Measurements from ENCODE around the gene DOCK3.
"Not testable (repeated sequence)": the region's sequence is repeated elsewhere in the genome, so short reads cannot be mapped to it uniquely, and the experiment has no call there.

The DOCK3 gene

DNA sequence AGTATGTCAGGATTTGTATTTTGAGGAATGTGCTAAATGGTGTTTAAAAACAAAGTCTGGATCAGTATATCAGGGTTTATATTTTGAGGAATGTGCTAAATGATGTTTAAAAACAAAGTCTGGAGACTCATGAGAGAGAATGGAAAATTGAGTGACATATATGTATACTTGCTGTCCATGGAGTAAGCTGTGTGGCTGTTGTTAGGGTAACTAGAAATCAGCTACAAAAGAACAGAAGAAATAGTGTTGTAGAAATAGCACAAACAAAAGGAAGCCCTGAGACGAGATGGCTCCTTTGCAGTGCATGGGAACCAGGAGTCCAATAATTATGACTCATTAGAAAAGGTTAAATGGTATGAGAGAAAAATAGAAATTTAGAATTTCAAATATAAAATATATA lies 427.7 kb downstream of the DOCK3 start:
- TF ChIP-seq, protein P1, sequence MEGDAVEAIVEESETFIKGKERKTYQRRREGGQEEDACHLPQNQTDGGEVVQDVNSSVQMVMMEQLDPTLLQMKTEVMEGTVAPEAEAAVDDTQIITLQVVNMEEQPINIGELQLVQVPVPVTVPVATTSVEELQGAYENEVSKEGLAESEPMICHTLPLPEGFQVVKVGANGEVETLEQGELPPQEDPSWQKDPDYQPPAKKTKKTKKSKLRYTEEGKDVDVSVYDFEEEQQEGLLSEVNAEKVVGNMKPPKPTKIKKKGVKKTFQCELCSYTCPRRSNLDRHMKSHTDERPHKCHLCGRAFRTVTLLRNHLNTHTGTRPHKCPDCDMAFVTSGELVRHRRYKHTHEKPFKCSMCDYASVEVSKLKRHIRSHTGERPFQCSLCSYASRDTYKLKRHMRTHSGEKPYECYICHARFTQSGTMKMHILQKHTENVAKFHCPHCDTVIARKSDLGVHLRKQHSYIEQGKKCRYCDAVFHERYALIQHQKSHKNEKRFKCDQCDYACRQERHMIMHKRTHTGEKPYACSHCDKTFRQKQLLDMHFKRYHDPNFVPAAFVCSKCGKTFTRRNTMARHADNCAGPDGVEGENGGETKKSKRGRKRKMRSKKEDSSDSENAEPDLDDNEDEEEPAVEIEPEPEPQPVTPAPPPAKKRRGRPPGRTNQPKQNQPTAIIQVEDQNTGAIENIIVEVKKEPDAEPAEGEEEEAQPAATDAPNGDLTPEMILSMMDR (IDR thresholded peaks at IDR 0.05; ENCODE audit: control insufficient read depth, insufficient read depth, low read depth, low read length, missing control alignments): no peak
- no peak for DNase-seq (ENCODE audit: low read depth)
- no peak overlapping the region for H3K4me3 ChIP-seq (ENCODE audit: control insufficient read depth, low read depth, low read length)

DNA sequence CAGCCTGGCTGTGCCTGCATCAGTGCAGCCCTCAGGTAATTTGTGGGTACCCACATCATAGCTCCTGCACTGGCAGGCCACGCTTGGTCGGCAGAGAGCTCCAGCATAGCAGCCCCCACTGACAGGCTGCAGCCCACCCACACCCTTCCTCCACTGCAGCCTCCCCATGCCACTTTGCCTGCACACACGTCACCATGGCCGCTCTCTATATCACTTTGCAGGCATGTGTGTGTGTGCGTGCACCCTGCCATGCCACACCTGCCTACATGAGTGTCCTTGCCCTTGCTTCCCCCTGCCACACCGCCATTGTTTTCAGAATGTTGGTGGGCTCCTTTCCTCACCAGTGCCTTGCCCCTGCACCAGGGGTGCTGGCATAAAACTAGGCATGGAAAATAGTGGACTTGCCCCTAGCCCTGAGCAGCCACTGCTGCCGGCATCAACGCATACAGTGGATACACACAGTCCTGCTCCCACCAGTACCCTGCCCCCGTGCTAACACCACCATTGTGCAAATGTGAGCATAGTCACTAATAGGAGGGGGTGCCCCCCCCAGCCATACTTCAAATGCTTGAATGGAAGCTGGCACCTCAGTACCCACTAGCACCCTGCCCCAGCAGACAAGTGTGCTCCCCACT lies 431.6 kb downstream of the DOCK3 start:
- TF ChIP-seq, protein P1 (IDR thresholded peaks at IDR 0.05; ENCODE audit: control insufficient read depth, insufficient read depth, low read depth, low read length, missing control alignments): no peak
- no peak for DNase-seq (ENCODE audit: low read depth)

DNA sequence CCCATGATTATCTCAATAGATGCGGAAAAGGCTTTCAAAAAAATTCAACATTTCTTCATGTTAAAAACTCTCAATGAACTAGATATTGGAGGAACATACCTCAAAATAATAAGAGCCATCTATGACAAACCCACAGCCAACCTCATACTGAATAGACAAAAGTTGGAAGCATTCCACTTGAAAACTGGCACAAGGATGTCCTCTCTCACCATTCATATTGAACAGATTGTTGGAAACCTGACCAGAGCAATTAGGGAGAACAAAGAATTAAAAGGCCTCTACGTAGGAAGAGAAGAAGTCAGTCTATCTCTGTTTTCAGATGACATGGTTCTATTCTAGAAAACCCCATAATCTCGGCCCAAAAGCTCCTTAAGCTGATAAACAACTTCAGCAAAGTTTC lies 435.9 kb downstream of the DOCK3 start:
- TF ChIP-seq, protein P1 (IDR thresholded peaks at IDR 0.05; ENCODE audit: control insufficient read depth, insufficient read depth, low read depth, low read length, missing control alignments): no peak
- DNase-seq (ENCODE audit: low read depth): no peak
- H3K4me3 ChIP-seq (ENCODE audit: control insufficient read depth, low read depth, low read length): no peak overlapping the region

More for the DNA sequence above, 431.6 kb downstream of the DOCK3 start:
- no peak overlapping the region for H3K4me3 ChIP-seq (ENCODE audit: control insufficient read depth, low read depth, low read length)

DNA sequence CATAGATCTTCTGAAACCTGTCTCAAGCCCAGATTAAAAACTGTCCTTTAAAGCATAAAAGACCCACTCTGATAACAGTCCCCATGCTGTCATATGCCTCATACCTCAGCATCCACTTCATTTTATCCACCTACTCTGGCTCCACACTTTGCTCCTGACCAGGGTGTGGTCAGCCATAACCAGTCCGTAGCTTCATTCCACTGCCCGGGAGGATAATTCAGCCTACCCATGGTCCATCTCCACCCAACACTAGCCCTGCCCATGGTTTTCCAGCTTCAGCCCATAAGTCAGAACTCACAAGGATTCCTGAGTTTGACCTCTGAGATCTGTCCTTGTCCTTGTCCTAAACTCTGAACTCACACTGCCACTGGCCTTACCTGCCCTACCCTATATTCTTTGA lies 448.2 kb downstream of the DOCK3 start:
- TF ChIP-seq, protein P1 (IDR thresholded peaks at IDR 0.05; ENCODE audit: control insufficient read depth, insufficient read depth, low read depth, low read length, missing control alignments): no peak
- DNase-seq (ENCODE audit: low read depth): no peak
- H3K4me3 ChIP-seq (ENCODE audit: control insufficient read depth, low read depth, low read length): no peak overlapping the region

DNA sequence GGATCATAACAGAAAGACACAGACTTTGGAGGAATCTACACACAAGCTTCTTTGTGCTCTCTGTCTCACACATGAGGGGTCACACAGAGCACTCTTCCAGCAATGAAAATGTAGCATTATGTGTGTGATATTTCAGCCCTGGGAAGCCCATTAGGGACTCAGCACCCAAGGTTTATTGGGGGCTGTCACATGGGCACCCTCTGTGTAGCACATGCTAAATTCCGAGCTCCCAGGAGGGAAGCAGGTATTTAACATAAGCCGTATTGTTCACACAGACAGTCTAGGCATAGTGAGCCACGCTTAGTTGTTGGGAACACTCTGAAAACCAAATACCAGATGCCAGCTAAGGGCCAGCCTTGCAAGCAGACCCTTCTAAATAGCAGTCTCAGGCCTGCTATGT lies 448.8 kb downstream of the DOCK3 start:
- TF ChIP-seq, protein P1 (IDR thresholded peaks at IDR 0.05; ENCODE audit: control insufficient read depth, insufficient read depth, low read depth, low read length, missing control alignments): no peak
- DNase-seq (ENCODE audit: low read depth): no peak
- H3K4me3 ChIP-seq (ENCODE audit: control insufficient read depth, low read depth, low read length): no peak overlapping the region

DNA sequence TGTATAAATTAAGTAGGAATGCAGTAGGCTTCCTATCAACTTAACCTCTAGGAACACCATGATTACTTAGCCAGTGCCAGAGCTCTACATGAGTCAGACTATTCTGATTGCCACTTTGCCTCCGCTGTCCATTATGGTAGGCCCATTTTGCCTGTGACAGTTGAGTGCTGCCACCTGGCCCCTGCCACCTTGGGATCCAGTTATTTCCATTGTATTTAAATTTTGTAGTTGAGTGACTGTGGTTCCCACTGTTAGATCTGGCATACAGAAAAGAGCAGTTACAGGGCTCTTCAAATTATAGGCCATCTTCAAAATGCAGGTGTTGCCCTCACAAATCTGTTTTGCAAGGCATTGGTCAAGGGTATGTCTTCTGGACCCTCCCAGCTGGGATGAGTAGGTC lies 456.9 kb downstream of the DOCK3 start:
- H3K4me3 ChIP-seq (ENCODE audit: control insufficient read depth, low read depth, low read length); DNase-seq (ENCODE audit: low read depth): not testable (repeated sequence)

DNA sequence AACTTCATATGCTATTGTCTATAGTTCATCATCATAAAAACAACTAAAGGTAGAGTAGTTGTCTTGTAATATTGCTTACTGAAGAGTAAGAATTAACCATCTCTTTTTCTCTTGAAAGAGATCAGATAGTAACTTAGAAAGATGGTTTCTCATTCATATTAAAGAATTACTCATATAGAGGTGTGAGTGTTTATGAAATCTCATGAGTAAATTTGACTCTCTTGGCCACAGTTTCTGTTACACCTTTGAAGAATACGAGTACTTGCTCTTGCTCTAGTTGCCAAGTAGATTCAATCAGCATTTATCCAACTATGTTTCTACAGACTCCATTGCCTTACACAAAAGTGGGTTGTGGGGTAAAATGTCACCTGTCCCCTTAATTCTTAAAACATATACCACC lies 463.0 kb downstream of the DOCK3 start:
- TF ChIP-seq, protein P1 (IDR thresholded peaks at IDR 0.05; ENCODE audit: control insufficient read depth, insufficient read depth, low read depth, low read length, missing control alignments): no peak
- no peak for DNase-seq (ENCODE audit: low read depth)
- no peak overlapping the region for H3K4me3 ChIP-seq (ENCODE audit: control insufficient read depth, low read depth, low read length)

Data from AG09309 (cell line).